Parathyroid adenoma (tissue), 2 donors: ENCODE measurements around the gene CDC42EP2.

Experiments
- H2AFZ ChIP-seq: fragments of 300-600 bp; sonication (generic); one replicate; pipeline ENCODE4 v1.7.0; 2017; ENCODE audit warnings: antibody characterized with exemption, mild to moderate bottlenecking
- H3K27ac ChIP-seq: fragments of 300-600 bp; sonication (generic); one replicate; pipeline ENCODE4 v1.7.0; 2017
- H3K27me3 ChIP-seq: fragments of 300-600 bp; sonication (generic); one replicate; pipeline ENCODE4 v1.7.0; 2017; ENCODE audit warnings: low read length; ENCODE audit not compliant: control insufficient read depth, insufficient read depth
- H3K36me3 ChIP-seq: fragments of 300-600 bp; sonication (generic); one replicate; pipeline ENCODE4 v1.7.0; 2017; ENCODE audit warnings: low read length; ENCODE audit not compliant: control insufficient read depth, insufficient read depth
- H3K4me1 ChIP-seq: fragments of 300-600 bp; sonication (generic); one replicate; pipeline ENCODE4 v1.7.0; 2017; ENCODE audit warnings: control low read depth
- H3K4me2 ChIP-seq: fragments of 300-600 bp; sonication (generic); one replicate; pipeline ENCODE4 v1.7.0; 2017; ENCODE audit warnings: low read length
- H3K4me3 ChIP-seq: fragments of 300-600 bp; sonication (generic); one replicate; pipeline ENCODE4 v1.7.0; 2017; ENCODE audit warnings: low read depth, low read length
- H3K79me2 ChIP-seq: fragments of 300-600 bp; sonication (generic); one replicate; pipeline ENCODE4 v1.7.0; 2017; ENCODE audit warnings: control low read depth
- H3K9ac ChIP-seq: fragments of 300-600 bp; sonication (generic); one replicate; pipeline ENCODE4 v1.7.0; 2017; ENCODE audit warnings: mild to moderate bottlenecking
- H3K9me3 ChIP-seq: fragments of 300-600 bp; sonication (generic); one replicate; pipeline ENCODE4 v1.7.0; 2017; ENCODE audit warnings: low read length; ENCODE audit not compliant: control insufficient read depth
- CTCF ChIP-seq: fragments of 300-600 bp; sonication (generic); IDR thresholded peaks from one replicate; pipeline ENCODE4 v1.7.0; 2017; ENCODE audit warnings: antibody characterized with exemption, mild to moderate bottlenecking
- donor health status: primary hyperparathyroidism.

CDC42EP2 gene

DNA sequence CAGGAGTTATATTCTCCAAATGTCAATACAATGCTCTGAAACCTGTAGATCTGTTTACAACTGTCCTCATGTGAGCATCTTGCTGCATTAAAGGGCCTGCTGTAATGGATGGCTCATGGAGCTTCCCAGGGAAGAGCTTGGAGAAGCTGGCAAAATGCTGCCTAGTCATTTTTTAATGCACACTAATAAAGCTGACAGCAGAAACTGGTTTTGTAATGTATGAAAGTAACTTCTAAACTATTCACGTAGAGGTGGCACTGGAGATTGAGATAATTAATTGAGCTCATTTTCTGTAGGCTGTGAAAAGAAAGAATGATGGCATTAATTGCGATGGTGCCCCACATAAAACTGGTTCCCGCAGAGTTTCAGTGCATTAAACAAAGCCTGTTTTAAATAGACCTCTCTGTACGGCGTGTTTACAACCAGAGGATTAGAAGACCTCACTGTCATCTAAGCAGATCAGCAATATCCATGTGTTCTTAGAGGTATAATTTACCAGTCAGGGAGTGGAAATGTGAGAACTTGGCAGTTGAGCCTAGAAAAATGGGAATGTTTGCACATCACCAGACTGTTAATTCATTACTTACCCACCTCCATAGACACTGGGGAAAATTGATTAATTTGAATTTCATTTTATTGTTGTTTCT is 36.9 kb upstream of the CDC42EP2 start:
- Histone ChIP-seq H3K27me3 (no peaks in the 10 kb centered on the region), H3K79me2 (no peaks in the 10 kb centered on the region), H3K4me3 (no peak overlapping the region), H3K9ac (no peak overlapping the region), H3K36me3 (no peaks in the 10 kb centered on the region), H3K4me2 (no peak overlapping the region), H3K9me3 (no peaks in the 10 kb centered on the region), H3K4me1 (no peaks in the 10 kb centered on the region), H2AFZ (no peak overlapping the region), H3K27ac (no peak overlapping the region)
- TF ChIP-seq CTCF, result no peak

GRCh38 chr11:65278356-65278755 is 36.3 kb upstream of the CDC42EP2 start:
- no peak overlapping the region for H3K27ac ChIP-seq
- no peaks in the 10 kb centered on the region for H3K79me2 ChIP-seq
- H3K9me3 ChIP-seq, result no peaks in the 10 kb centered on the region

DNA sequence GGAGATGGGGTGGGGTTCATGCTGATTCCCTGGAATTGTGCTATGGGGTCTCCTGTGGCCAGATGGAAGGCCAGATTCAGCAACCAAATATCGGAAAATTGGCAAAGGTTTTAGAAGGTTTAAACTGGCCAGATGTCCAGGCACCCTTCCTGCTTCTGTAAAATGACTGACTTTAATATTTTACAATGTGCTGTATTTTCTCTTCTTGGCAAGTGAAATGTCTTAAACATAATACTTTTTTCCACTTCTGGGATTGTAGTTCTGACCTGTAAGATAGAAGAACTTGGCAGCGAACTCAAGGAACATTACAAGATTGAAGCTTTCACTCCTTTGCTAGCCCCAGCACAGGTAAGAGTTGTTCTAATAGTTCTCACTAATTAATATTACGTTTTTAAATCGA is 35.4 kb upstream of the CDC42EP2 start:
- no peaks in the 10 kb centered on the region for H3K79me2 ChIP-seq
- no peak for TF ChIP-seq CTCF
- H3K27me3 ChIP-seq, result no peaks in the 10 kb centered on the region
- H3K9me3 ChIP-seq, result no peaks in the 10 kb centered on the region
- H3K4me3 ChIP-seq, result no peak overlapping the region
- no peak overlapping the region for H3K4me2 ChIP-seq
- H2AFZ ChIP-seq, result no peak overlapping the region
- H3K4me1 ChIP-seq, result no peaks in the 10 kb centered on the region
- H3K36me3 ChIP-seq, result no peaks in the 10 kb centered on the region
- no peak overlapping the region for H3K27ac ChIP-seq
- H3K9ac ChIP-seq, result no peak overlapping the region

More at GRCh38 chr11:65278356-65278755, 36.3 kb upstream of the CDC42EP2 start:
- Histone ChIP-seq H2AFZ (no peak overlapping the region), H3K36me3 (no peaks in the 10 kb centered on the region), H3K9ac (no peak overlapping the region), H3K4me1 (no peaks in the 10 kb centered on the region), H3K4me3 (no peak overlapping the region), H3K4me2 (no peak overlapping the region), H3K27me3 (no peaks in the 10 kb centered on the region)
- TF ChIP-seq CTCF, result no peak

GRCh38 chr11:65279741-65280440 is 34.8 kb upstream of the CDC42EP2 start:
- Histone ChIP-seq H3K36me3 (no peaks in the 10 kb centered on the region), H3K27me3 (no peaks in the 10 kb centered on the region), H3K9me3 (no peaks in the 10 kb centered on the region), H3K9ac (no peak overlapping the region), H3K4me2 (no peak overlapping the region), H3K27ac (no peak overlapping the region), H2AFZ (no peak overlapping the region), H3K4me3 (no peak overlapping the region), H3K79me2 (no peaks in the 10 kb centered on the region), H3K4me1 (no peaks in the 10 kb centered on the region)
- no peak for TF ChIP-seq CTCF

GRCh38 chr11:65280646-65281045 is 34.0 kb upstream of the CDC42EP2 start:
- Histone ChIP-seq H3K4me3 (no peak overlapping the region), H3K9me3 (no peaks in the 10 kb centered on the region), H3K4me1 (no peaks in the 10 kb centered on the region), H3K27me3 (no peaks in the 10 kb centered on the region), H3K9ac (no peak overlapping the region), H3K4me2 (no peak overlapping the region), H3K36me3 (no peaks in the 10 kb centered on the region), H2AFZ (no peak overlapping the region), H3K79me2 (no peaks in the 10 kb centered on the region), H3K27ac (no peak overlapping the region)
- TF ChIP-seq CTCF, result no peak
